H54 (cell line): ENCODE measurements around the gene CENPI.

ENCODE experiments used
- DNase-seq: peaks from one replicate; pipeline ENCODE4 v3.0.0; 2011; ENCODE audit warnings: low spot score, mixed read lengths; ENCODE audit not compliant: insufficient read length
- FAIRE-seq: peaks from 3 replicates; lab custom pipeline; 2011; peaks lifted over from hg19 to GRCh38; lab: Jason Lieb, UNC
- POLR2A ChIP-seq: IDR thresholded peaks from 2 replicates; pipeline ENCODE4 v1.6.1; 2011; ENCODE audit warnings: low read depth, mild to moderate bottlenecking, low read length

Gene CENPI

DNA sequence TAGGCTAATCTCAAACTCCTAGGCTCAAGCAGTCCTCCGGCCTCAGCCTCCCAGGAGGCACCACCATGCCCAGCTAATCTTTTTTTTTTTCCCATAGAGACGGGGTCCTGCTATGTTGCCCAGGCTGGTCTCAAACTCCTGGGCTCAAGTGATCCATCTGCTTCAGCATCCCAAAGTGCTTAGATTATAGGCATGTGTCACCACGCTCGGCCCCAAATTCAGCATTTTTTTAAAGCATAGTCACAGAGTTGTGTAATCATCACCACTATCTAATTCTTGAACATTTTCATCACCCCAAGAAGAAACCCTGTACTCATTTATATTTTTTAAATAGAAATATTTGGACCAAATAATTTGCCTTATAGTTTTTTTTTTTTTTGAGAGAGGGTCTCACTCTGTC, 10.3 kb downstream of the CENPI start:
- TF ChIP-seq POLR2A: no peak
- FAIRE-seq (no peak), DNase-seq (no peak)

DNA sequence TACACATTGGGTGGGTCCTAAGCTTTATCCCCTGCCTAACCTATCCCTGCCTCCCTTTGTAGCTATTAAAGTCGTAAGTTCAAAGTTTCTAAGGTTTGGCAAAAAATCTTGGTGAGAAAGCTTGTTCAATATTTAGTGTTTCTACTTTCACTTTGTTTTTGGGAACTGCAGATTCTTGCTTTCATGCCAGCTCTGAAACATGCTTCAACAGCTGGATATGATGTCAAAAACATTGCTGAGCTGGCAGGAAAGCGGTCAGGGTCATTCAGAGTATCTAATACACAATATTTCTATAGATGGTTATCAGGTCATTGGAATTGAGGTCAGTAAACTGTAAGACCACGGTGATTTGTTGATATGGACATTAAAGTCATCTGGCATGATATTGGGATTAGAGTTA, 19.7 kb downstream of the CENPI start:
- no peak for DNase-seq
- no peak for TF ChIP-seq POLR2A
- no peak for FAIRE-seq

DNA sequence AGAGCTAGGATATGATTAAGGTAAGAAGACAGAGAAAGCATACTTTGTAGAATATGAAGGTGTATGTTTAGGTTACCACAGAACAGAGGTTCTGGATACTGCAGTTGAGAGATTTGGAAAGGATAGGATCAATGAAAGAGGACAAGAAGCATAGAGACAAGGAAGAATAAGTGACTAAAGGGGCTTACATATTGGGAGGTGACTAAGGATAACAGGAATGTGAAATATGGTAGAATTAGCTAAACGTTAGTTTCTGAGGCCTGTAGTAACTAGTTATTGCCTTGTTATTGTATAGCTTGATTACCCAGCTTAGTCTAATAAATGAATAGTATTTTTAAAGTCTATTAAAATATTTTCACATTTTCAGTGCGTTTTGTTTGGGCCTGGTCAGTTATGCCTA, 38.2 kb downstream of the CENPI start:
- FAIRE-seq (no peak), DNase-seq (no peak)
- TF ChIP-seq POLR2A: no peak
